Gastroesophageal sphincter (tissue), 3 donors: Measurements from ENCODE around the gene C10orf105.

Experiments
- CTCF ChIP-seq, 4 experiments: fragments of 200-600 bp in 2 of 4; fragments of 450-650 bp in 2 of 4; sonication (generic) in 1 of 4; IDR thresholded peaks; one replicate each; pipeline ENCODE4 v1.5.1; 2017 to 2019; ENCODE audit warnings: antibody characterized with exemption in 4 of 4, mild to moderate bottlenecking in 2 of 4, moderate library complexity in 2 of 4
- POLR2A ChIP-seq, 2 donors: fragments of 450-650 bp; IDR thresholded peaks; one replicate each; pipeline ENCODE4 v1.6.1; 2017; ENCODE audit warnings: antibody characterized with exemption in 2 of 2, mild to moderate bottlenecking in 2 of 2, moderate library complexity in 1 of 2

GRCh38 chr10:71747551-71748523 lies 28.3 kb upstream of the C10orf105 start:
- TF ChIP-seq CTCF (IDR thresholded peaks at IDR 0.05) (no peak), POLR2A (IDR thresholded peaks at IDR 0.05) (no peak)
